Natural killer cell (primary cell): ENCODE data around the gene NTMT1. TPM values are rescaled to one million over a fixed set of nuclear protein-coding genes. Genes with fewer than 3 reads are reported as not detected.

Source experiments
- ATAC-seq, 3 donors: fragments of 150-1000 bp in 2 of 3; fragments of 200-7000 bp in 1 of 3; cut with Tn5 transposase; 1 replicate in 1 of 3; 2 replicates in 2 of 3; pipeline ENCODE4 v1.10.0; 2021; ENCODE audit warnings: mild to moderate bottlenecking in 2 of 3, moderate library complexity in 2 of 3
- DNase-seq, 2 donors: peaks; one replicate each; pipeline versions ENCODE4 v3.0.0 to v3.0.0-alpha.2; 2013 to 2021; ENCODE audit warnings: mixed read lengths in 1 of 2
- H3K27ac ChIP-seq: one replicate; pipeline ENCODE4 v1.5.1; 2013; ENCODE audit warnings: mild to moderate bottlenecking, low read length
- H3K27me3 ChIP-seq: one replicate; pipeline ENCODE4 v1.6.1; 2013; ENCODE audit warnings: low read length; ENCODE audit not compliant: control insufficient read depth, insufficient read depth
- H3K36me3 ChIP-seq: one replicate; pipeline ENCODE4 v1.6.1; 2013; ENCODE audit warnings: low read length; ENCODE audit not compliant: control insufficient read depth, insufficient read depth
- H3K4me1 ChIP-seq: one replicate; pipeline ENCODE4 v1.6.1; 2013; ENCODE audit warnings: low read length; ENCODE audit not compliant: control insufficient read depth, insufficient read depth
- H3K4me3 ChIP-seq: one replicate; pipeline ENCODE4 v1.5.1; 2013; ENCODE audit warnings: low read length
- H3K9me3 ChIP-seq: one replicate; pipeline ENCODE4 v1.6.1; 2013; ENCODE audit warnings: low read length; ENCODE audit not compliant: control insufficient read depth, insufficient read depth
- H3K27ac Mint-ChIP-seq, 2 donors: one replicate each; pipeline ENCODE4 v1.8.0; 2022; ENCODE audit warnings: mild to moderate bottlenecking in 2 of 2, mixed read lengths in 2 of 2, moderate library complexity in 1 of 2
- H3K27me3 Mint-ChIP-seq, 2 donors: one replicate each; pipeline ENCODE4 v1.8.0; 2022; ENCODE audit warnings: low read depth in 2 of 2, mixed read lengths in 2 of 2
- H3K36me3 Mint-ChIP-seq: one replicate; pipeline ENCODE4 v1.8.0; 2022; ENCODE audit warnings: mixed read lengths
- H3K4me1 Mint-ChIP-seq, 2 donors: one replicate each; pipeline ENCODE4 v1.8.0; 2022; ENCODE audit warnings: mixed read lengths in 2 of 2
- H3K4me3 Mint-ChIP-seq: one replicate; pipeline ENCODE4 v1.8.0; 2022; ENCODE audit warnings: mild to moderate bottlenecking, moderate library complexity, mixed read lengths
- H3K9me3 Mint-ChIP-seq, 2 donors: one replicate each; pipeline ENCODE4 v1.8.0; 2022; ENCODE audit warnings: mixed read lengths in 2 of 2
- CTCF ChIP-seq: fragments of 200-600 bp; IDR thresholded peaks from one replicate; pipeline ENCODE4 v1.8.0; 2022; ENCODE audit warnings: antibody characterized with exemption
- WGBS: methylation state at CpG from one replicate; pipeline ENCODE4 v1.1.7; 2013; ENCODE audit warnings: missing lambda C conversion rate; ENCODE audit not compliant: insufficient coverage; 5-methylcytosine and 5-hydroxymethylcytosine counted together
- intact Hi-C: fragments of 100-400 bp; cut with micrococcal nuclease; formaldehyde crosslinking; loops from one replicate; pipeline ENCODE4 v1.14.2; 2022
- total RNA-seq, 4 donors: library from RNA; stranded (reverse); fragments of 120-200 nt in 1 of 4; gene quantifications; one replicate each; pipeline versions ENCODE4 v1.2.3 to v1.2.4, GENCODE V29; 2013 to 2022

The NTMT1 gene
- total RNA-seq, 3 donors from 2014 or later (not counting 1 experiment from before 2014, with no cell fraction given): 17.1 to 23.5 (median 17.1) TPM

- no peaks in the 10 kb centered on the region for H3K36me3 Mint-ChIP-seq
- Histone ChIP-seq H3K4me3 (no peak overlapping the region), H3K9me3 (no peaks in the 10 kb centered on the region), H3K27me3 (peaks cover 7% of the 10 kb centered on the region), H3K36me3 (no peaks in the 10 kb centered on the region), H3K27ac (no peak overlapping the region), H3K4me1 (peaks cover 40% of the 10 kb centered on the region)
- no peak overlapping the region for H3K4me3 Mint-ChIP-seq
- no peaks in the 10 kb centered on the region for H3K9me3 Mint-ChIP-seq
- 53% methylated on average over 10 of the region's 10 CpGs for WGBS
- peaks cover 8 to 15% of the 10 kb centered on the region in 2 donors for H3K27me3 Mint-ChIP-seq
- DNase-seq (peak in 1 of 2 donors; percentile 45), ATAC-seq (peak; percentile 46 to 60 (median 52))
- intact Hi-C loops: no loop called here
- peak overlapping the region in 1 of 2 donors; percentile 14 for H3K27ac Mint-ChIP-seq
- no peak for TF ChIP-seq CTCF
- H3K4me1 Mint-ChIP-seq: peaks cover 15 to 37% of the 10 kb centered on the region in 2 donors
Observed at GRCh38 chr9:129602598-129603415, 23.2 kb upstream of the NTMT1 start.

GRCh38 chr9:129604056-129604765, 21.8 kb upstream of the NTMT1 start:
- Histone ChIP-seq H3K36me3 (no peaks in the 10 kb centered on the region), H3K4me3 (no peak overlapping the region), H3K4me1 (peaks cover 44% of the 10 kb centered on the region), H3K27ac (no peak overlapping the region), H3K27me3 (no peaks in the 10 kb centered on the region), H3K9me3 (no peaks in the 10 kb centered on the region)
- Mint-ChIP-seq H3K4me3 (no peak overlapping the region), H3K27me3 (peaks cover 0 to 3% of the 10 kb centered on the region in 2 donors), H3K4me1 (peaks cover 21 to 42% of the 10 kb centered on the region in 2 donors), H3K36me3 (no peaks in the 10 kb centered on the region), H3K27ac (no peak overlapping the region), H3K9me3 (no peaks in the 10 kb centered on the region)
- intact Hi-C loops: no loop called here
- ATAC-seq (no peak), DNase-seq (no peak)
- no peak for TF ChIP-seq CTCF
- WGBS: 81% methylated on average over 12 of the region's 12 CpGs

GRCh38 chr9:129604766-129605163, 21.2 kb upstream of the NTMT1 start:
- DNase-seq: peak in 1 of 2 donors; percentile 50
- intact Hi-C loops: no loop called here

More at GRCh38 chr9:129604766-129605163, 21.2 kb upstream of the NTMT1 start:
- no peaks in the 10 kb centered on the region for H3K36me3 ChIP-seq
- no peaks in the 10 kb centered on the region for H3K27me3 ChIP-seq
- Mint-ChIP-seq H3K9me3 (no peaks in the 10 kb centered on the region), H3K27ac (peak overlapping the region in 1 of 2 donors; percentile 41), H3K4me3 (no peak overlapping the region), H3K27me3 (peaks cover 0 to 5% of the 10 kb centered on the region in 2 donors), H3K36me3 (no peaks in the 10 kb centered on the region), H3K4me1 (peaks cover 24 to 46% of the 10 kb centered on the region in 2 donors)
- peaks cover 49% of the 10 kb centered on the region for H3K4me1 ChIP-seq
- no peak for ATAC-seq
- TF ChIP-seq CTCF: no peak
- WGBS: 47% methylated on average over 7 of the region's 8 CpGs
- no peak overlapping the region for H3K4me3 ChIP-seq
- H3K27ac ChIP-seq: no peak overlapping the region
- H3K9me3 ChIP-seq: no peaks in the 10 kb centered on the region
